DMS53 (cell line): ENCODE measurements around the gene VTCN1.
A peak's percentile ranks its signal among the peaks of the same experiment; 100 is the strongest.

Experiments
- DNase-seq: peaks from one replicate; lab custom pipeline; 2025; lab: John Stamatoyannopoulos, UW

Gene VTCN1

GRCh38 chr1:117096951-117097408, 113.7 kb downstream of the VTCN1 start:
- DNase-seq: no peak

GRCh38 chr1:117094841-117095604, 115.7 kb downstream of the VTCN1 start:
- DNase-seq: no peak

GRCh38 chr1:117093870-117094621, 116.7 kb downstream of the VTCN1 start:
- DNase-seq: peak; percentile 34
